Activated T-cell treated with anti-CD3 and anti-CD28 coated beads, Interleukin-2, amount 50 U/mL, for 24 hours (primary cell): Measurements from ENCODE around the gene TLCD2.
A peak's percentile ranks its signal among the peaks of the same experiment; 100 is the strongest.

Experiments
- DNase-seq: peaks from one replicate; pipeline ENCODE4 v3.0.0-alpha.2; 2020
- H3K27ac Mint-ChIP-seq: 2 replicates; pipeline ENCODE4 v1.8.0; 2020; ENCODE audit warnings: mild to moderate bottlenecking, mixed read lengths
- H3K27me3 Mint-ChIP-seq: 2 replicates; pipeline ENCODE4 v1.8.0; 2020; ENCODE audit warnings: mixed read lengths
- H3K36me3 Mint-ChIP-seq: 2 replicates; pipeline ENCODE4 v1.8.0; 2020; ENCODE audit warnings: low read depth, mixed read lengths
- H3K4me1 Mint-ChIP-seq: 2 replicates; pipeline ENCODE4 v1.8.0; 2020; ENCODE audit warnings: low read depth, mixed read lengths
- H3K4me3 Mint-ChIP-seq: 2 replicates; pipeline ENCODE4 v1.8.0; 2020; ENCODE audit warnings: mild to moderate bottlenecking, moderate library complexity, mixed read lengths
- H3K9me3 Mint-ChIP-seq: 2 replicates; pipeline ENCODE4 v1.8.0; 2020; ENCODE audit warnings: mixed read lengths

TLCD2 gene, protein sequence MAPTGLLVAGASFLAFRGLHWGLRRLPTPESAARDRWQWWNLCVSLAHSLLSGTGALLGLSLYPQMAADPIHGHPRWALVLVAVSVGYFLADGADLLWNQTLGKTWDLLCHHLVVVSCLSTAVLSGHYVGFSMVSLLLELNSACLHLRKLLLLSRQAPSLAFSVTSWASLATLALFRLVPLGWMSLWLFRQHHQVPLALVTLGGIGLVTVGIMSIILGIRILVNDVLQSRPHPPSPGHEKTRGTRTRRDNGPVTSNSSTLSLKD

DNA sequence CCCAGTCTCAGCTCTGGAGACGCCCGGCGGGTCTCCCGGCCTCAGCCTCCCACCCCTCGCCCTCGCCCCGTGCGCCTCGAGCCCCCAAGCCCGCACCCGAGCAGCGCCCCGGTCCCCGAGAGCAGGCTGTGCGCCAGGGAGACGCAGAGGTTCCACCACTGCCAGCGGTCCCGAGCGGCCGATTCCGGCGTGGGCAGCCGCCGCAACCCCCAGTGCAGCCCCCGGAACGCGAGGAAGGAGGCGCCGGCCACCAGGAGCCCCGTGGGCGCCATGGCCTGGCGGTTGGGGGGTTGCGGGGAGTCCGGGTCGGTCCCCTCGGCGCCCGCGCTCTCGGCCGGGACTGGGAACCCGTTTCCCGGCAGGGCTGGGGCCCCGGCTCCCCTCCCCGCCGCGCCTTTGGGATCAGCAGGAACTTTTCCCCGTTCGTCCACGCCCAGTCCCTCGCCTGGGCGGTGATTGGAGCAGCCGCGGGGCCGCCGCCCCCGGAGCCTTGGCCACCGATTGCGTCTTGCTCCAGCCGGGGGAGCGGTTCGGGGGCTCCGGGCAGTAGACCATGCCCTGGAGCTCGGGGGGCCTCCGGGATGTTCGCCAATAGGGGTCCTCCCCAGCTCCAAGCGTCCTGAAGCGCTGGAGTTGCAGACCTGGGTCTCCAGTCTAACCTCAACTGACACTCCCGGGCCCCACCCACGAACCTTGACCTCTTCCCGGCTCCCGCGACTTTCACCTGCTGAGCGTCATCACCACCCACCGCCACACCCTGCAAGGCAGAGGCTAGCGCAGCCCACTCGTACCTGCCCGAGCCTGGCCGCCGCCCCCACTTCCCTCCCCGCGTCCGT, at the start of gene TLCD2:
Gene TLCD2 (minus strand): TSS at position 407 of the 836 bp plus-strand sequence. CDS start 135 bp downstream, at position 272.
- peaks cover 5% of the 10 kb centered on the region for H3K36me3 Mint-ChIP-seq
- peaks cover 25% of the 10 kb centered on the region for H3K4me1 Mint-ChIP-seq
- no peaks in the 10 kb centered on the region for H3K9me3 Mint-ChIP-seq
- peak within 1 kb of the TSS; percentile 22 for H3K27ac Mint-ChIP-seq
- peak within 1 kb of the TSS; percentile 63 for H3K4me3 Mint-ChIP-seq
- peak; percentile 53 for DNase-seq
- H3K27me3 Mint-ChIP-seq = peaks cover 29% of the 10 kb centered on the region

DNA sequence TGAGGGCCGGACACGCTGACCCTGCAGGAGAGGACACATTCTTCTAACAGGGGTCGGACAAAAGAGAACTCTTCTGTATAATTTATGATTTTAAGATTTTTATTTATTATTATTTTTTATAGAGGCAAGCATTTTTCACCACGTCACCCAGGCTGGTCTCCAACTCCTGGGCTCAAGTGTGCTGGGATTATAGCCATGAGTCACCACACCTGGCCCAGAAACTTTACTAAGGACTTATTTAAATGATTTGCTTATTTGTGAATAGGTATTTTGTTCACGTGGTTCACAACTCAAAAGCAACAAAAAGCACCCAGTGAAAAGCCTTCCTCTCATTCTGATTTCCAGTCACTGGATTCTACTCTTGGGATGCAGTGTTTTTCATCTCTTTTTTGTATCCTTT, 49.4 kb upstream of the TLCD2 start:
- peaks cover 31% of the 10 kb centered on the region for H3K4me1 Mint-ChIP-seq
- H3K9me3 Mint-ChIP-seq = no peaks in the 10 kb centered on the region
- DNase-seq = no peak
- H3K27me3 Mint-ChIP-seq = no peaks in the 10 kb centered on the region
- no peak overlapping the region for H3K4me3 Mint-ChIP-seq
- H3K27ac Mint-ChIP-seq = no peak overlapping the region
- no peaks in the 10 kb centered on the region for H3K36me3 Mint-ChIP-seq

DNA sequence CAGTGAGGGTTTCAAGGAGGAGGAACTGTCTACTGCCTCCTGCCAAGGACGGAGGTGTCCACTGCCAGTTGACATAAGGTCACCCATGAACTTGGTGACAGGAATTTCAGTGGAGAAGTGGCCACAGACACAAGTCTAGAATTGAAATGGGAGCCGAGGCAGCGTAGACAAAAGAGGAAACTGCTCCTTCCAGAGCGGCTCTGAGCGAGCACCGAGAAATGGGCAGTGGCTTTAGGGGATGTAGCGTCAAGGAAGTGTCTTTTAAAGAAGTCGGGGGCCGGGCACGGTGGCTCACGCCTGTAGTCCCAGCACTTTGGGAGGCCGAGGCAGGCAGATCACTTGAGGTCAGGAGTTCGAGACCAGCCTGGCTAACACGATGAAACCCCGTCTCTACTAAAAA, 48.6 kb upstream of the TLCD2 start:
- DNase-seq = no peak
- Mint-ChIP-seq H3K4me1 (peaks cover 24% of the 10 kb centered on the region), H3K27me3 (no peaks in the 10 kb centered on the region), H3K4me3 (no peak overlapping the region), H3K36me3 (no peaks in the 10 kb centered on the region), H3K27ac (no peak overlapping the region), H3K9me3 (no peaks in the 10 kb centered on the region)

DNA sequence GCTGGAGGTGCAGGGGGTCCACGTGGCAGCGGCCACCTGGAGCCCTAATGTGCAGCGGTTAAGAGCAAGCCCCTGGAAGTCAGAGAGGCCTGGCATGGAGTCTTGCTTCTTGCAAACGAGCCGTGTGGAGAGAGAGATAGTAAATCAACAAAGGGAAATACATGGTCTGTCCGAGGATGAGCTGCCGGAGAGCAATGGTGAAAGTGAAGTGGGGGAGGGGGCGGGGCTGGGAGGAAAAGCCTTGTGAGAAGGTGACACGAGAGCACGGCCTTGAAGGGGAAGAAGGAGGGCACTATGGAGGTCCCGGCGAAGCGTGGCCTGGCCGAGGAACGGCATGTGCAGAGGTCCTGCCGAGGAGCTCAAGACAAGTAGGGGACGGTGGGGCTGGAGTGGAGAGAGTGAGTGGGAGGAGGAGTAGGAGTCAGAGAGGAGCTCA, 45.7 kb upstream of the TLCD2 start:
- H3K9me3 Mint-ChIP-seq = no peaks in the 10 kb centered on the region
- no peak overlapping the region for H3K4me3 Mint-ChIP-seq
- no peaks in the 10 kb centered on the region for H3K27me3 Mint-ChIP-seq
- H3K4me1 Mint-ChIP-seq = no peaks in the 10 kb centered on the region
- no peak for DNase-seq
- no peaks in the 10 kb centered on the region for H3K36me3 Mint-ChIP-seq
- H3K27ac Mint-ChIP-seq = no peak overlapping the region

DNA sequence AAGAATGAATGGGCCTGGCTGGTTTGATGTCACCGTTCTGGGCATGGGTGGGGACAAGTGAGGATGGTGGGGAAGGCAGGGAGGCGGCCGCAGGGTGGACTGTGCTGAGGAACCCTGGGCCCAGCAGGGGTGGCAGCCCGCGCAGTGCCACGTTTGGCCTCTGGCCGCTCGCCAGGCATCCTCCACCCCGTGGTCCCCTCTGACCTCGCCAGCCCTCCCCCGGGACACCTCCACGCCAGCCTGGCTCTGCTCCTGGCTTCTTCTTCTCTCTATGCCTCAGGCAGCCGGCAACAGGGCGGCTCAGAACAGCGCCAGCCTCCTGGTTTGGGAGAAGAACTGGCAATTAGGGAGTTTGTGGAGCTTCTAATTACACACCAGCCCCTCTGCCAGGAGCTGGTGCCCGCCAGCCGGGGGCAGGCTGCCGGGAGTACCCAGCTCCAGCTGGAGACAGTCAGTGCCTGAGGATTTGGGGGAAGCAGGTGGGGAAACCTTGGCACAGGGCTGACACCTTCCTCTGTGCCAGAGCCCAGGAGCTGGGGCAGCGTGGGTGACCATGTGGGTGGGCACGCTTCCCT, 45.2 kb upstream of the TLCD2 start:
- H3K4me3 Mint-ChIP-seq = no peak overlapping the region
- H3K27ac Mint-ChIP-seq = no peak overlapping the region
- H3K36me3 Mint-ChIP-seq = no peaks in the 10 kb centered on the region
- H3K27me3 Mint-ChIP-seq = no peaks in the 10 kb centered on the region
- DNase-seq = no peak
- H3K4me1 Mint-ChIP-seq = no peaks in the 10 kb centered on the region
- H3K9me3 Mint-ChIP-seq = no peaks in the 10 kb centered on the region

DNA sequence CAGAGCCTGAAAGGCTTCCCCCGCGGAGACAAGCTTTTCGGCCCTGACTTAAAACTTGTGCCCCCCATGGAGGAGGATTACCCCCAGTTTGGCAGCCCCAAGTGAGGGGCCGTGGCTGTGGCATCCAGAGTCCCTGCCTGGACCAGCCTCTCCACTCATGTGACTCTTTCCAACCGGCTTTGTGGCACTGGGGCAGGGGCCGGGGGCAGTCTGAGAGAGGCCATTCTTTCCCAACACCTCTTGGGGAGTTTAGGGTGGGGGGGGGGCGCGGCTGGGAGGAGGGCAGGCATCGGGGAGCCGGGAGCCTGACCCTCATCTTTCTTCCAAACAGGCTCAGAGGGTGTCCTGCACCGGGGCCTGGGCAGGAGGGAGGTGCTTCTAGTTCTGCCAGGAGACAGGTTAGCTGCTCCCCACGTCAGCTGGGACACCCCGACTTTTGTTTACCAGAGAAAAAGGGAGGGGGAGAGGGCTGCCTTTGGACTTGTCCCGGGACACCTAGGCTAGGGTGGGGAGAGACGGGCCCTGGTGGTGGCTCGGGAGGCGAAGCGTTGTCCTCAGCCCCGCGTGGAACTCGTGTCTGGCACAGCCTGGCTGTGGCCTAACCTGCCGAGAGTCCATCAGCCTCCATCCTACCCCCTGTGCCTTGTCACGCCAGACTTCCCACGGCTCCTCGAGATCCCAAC, 44.4 kb upstream of the TLCD2 start:
- no peaks in the 10 kb centered on the region for H3K27me3 Mint-ChIP-seq
- no peaks in the 10 kb centered on the region for H3K9me3 Mint-ChIP-seq
- H3K36me3 Mint-ChIP-seq = no peaks in the 10 kb centered on the region
- no peaks in the 10 kb centered on the region for H3K4me1 Mint-ChIP-seq
- no peak overlapping the region for H3K4me3 Mint-ChIP-seq
- DNase-seq = no peak
- H3K27ac Mint-ChIP-seq = no peak overlapping the region

DNA sequence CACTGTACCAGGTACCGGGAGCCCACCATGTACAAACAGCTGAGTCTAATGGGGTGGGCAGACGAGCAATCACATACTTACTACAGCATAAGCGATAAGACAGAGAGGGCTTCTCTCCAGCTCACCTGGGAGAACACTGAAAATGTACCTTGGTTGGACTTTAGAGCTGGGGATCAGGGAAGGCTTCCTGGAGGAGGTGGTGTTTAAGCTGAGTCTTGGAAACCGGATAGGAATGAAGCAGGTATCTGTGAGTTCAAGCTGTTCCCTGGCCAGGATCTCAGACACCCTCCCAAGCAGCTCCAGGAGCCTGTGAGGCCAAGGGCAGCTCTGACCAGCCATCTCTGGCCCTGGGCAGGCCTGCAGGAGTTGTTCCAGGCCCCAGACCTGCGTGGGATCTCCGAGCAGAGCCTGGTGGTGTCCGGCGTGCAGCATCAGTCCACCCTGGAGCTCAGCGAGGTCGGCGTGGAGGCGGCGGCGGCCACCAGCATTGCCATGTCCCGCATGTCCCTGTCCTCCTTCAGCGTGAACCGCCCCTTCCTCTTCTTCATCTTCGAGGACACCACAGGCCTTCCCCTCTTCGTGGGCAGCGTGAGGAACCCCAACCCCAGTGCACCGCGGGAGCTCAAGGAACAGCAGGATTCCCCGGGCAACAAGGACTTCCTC, 43.7 kb upstream of the TLCD2 start:
- no peaks in the 10 kb centered on the region for H3K27me3 Mint-ChIP-seq
- H3K9me3 Mint-ChIP-seq = no peaks in the 10 kb centered on the region
- no peak for DNase-seq
- no peak overlapping the region for H3K4me3 Mint-ChIP-seq
- no peak overlapping the region for H3K27ac Mint-ChIP-seq
- H3K4me1 Mint-ChIP-seq = no peaks in the 10 kb centered on the region
- H3K36me3 Mint-ChIP-seq = no peaks in the 10 kb centered on the region

DNA sequence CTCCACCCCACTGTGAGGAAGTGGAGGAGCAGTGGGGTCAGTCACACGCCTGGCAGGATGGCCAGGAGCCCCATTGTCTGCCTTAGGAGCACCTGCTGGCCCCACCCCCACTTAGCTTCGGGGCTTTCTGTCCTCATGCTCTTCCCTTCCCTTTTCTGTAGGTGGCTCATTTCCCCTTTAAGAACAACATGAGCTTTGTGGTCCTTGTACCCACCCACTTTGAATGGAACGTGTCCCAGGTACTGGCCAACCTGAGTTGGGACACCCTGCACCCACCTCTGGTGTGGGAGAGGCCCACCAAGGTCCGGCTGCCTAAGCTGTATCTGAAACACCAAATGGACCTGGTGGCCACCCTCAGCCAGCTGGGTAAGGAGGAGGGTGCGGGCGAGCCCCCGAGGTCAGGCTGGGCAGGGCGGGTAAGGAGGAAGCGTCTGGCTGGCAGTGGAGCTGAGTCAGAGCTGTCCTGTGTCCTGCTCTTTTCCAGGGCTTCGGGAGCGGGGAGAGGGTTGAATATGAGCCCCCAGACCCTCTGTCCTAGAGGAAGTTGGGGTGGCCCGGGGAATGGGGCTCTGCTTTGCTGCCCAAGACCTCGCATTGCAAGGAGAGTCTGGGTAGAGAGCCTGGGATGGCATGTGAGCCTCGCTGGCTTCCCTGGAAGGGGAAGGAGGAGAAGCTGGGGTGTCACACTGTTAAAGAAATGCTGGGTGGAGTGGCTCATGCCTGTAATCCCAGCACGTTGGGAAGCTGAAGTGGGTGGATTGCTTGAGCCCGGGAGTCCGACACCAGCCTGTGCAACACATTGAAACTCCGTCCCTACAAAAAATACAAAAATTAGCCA, 42.5 kb upstream of the TLCD2 start:
- Mint-ChIP-seq H3K4me3 (no peak overlapping the region), H3K4me1 (no peaks in the 10 kb centered on the region), H3K27ac (no peak overlapping the region), H3K36me3 (no peaks in the 10 kb centered on the region), H3K9me3 (no peaks in the 10 kb centered on the region), H3K27me3 (no peaks in the 10 kb centered on the region)
- DNase-seq = no peak

DNA sequence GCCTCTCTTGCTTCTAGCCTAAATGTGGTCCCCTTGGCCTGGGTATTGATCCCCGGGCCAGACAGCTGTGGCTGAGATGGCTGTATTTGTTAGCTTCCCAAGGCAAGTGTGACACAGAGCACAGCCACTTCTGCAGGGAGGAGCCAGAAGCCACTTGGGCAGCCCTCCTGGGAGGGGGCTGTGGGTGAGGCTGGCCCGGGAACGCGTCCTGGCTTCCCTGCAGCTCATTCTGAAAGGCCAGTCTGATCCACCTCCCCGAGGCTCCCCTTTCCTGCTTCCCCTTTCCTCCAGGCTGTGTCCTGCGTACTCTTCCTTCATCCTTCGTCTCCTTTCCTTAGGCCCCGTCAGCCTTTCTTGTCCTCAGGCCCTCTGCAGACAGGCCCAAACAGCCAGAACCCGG, 40.5 kb upstream of the TLCD2 start:
- Mint-ChIP-seq H3K4me1 (no peaks in the 10 kb centered on the region), H3K27me3 (no peaks in the 10 kb centered on the region), H3K9me3 (no peaks in the 10 kb centered on the region), H3K4me3 (no peak overlapping the region), H3K36me3 (no peaks in the 10 kb centered on the region), H3K27ac (no peak overlapping the region)
- no peak for DNase-seq

DNA sequence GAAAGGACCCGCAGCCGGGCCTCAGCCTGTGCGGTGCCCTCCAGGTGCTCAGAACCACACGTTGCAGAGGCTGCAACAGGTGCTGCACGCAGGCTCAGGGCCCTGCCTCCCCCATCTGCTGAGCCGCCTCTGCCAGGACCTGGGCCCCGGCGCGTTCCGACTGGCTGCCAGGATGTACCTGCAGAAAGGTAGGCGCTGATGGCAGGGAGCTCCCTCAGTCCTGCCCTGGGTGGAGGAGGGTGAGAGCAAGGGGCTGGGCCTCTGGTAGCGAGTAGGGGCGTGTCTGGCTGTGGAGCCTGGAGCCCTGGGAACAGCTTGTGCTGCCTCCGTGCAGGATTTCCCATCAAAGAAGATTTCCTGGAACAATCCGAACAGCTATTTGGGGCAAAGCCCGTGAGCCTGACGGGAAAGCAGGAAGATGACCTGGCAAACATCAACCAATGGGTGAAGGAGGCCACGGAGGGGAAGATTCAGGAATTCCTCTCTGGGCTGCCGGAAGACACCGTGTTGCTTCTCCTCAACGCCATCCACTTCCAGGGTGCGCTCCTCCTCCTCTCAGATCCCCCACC, 36.9 kb upstream of the TLCD2 start:
- Mint-ChIP-seq H3K4me3 (no peak overlapping the region), H3K9me3 (no peaks in the 10 kb centered on the region), H3K36me3 (no peaks in the 10 kb centered on the region), H3K27ac (no peak overlapping the region), H3K4me1 (no peaks in the 10 kb centered on the region), H3K27me3 (no peaks in the 10 kb centered on the region)
- DNase-seq = no peak

DNA sequence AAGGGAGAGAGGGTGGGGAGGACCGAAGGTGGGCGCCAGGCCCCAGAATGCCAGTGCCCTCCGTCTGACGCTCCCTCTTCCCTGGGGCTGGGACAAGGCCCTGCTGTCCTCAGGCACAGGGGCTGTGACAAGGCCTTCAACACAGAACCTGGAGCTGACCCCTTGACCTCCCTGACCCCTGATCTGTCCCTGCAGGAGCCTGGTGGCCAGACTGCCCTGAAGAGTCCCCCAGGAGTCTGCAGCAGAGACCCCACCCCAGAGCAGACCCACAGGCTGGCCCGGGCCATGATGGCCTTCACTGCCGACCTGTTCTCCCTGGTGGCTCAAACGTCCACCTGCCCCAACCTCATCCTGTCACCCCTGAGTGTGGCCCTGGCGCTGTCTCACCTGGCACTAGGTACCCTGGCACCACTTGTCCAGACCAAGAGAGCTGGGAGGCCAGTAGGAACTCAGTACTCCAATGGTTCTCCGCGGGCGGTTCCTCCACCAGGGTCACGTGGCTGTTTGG, 35.4 kb upstream of the TLCD2 start:
- Mint-ChIP-seq H3K9me3 (no peaks in the 10 kb centered on the region), H3K36me3 (no peaks in the 10 kb centered on the region), H3K4me1 (no peaks in the 10 kb centered on the region), H3K27ac (no peak overlapping the region), H3K27me3 (no peaks in the 10 kb centered on the region), H3K4me3 (no peak overlapping the region)
- no peak for DNase-seq

DNA sequence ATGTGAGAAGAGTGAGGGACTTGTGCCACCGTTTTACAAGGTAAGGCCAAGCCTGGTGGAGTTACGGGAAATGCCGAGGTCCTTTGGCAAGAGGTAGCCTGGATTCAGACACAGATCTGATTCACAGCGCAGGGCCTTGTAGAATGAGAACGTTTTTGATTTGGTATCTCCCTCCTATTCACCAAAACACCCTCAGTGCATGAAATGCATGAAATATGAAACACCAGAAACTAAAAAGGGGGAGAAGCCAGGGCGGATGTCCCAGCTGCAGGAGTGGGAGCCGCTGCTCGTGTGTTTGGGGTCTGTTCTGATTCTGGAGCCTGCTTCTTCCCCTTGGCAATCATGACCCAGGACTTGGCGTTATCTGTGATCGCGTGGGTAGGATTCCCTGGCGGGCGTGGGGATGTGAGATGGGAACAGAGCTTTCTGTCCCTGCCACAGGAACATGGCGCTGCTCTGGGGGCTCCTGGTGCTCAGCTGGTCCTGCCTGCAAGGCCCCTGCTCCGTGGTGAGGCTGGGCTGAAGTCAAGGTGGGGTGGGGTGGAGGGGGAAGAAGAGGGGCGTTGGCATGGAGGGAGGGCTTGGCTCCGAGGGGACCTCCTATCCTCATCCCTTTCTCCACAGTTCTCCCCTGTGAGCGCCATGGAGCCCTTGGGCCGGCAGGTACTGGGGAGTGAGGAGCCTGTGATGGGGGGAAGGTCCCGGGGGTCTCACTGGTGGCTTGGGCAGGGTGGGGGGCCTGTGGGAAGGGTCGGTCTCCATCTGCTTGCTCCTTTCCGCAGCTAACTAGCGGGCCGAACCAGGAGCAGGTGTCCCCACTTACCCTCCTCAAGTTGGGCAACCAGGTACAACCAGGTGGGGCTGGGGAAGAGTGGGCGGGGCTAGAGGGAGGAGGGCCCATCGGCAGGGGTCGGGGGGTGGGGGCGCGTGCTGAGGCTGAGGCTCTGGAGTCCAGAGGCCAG, 34.7 kb upstream of the TLCD2 start:
- H3K4me3 Mint-ChIP-seq = no peak overlapping the region
- H3K36me3 Mint-ChIP-seq = no peaks in the 10 kb centered on the region
- no peak overlapping the region for H3K27ac Mint-ChIP-seq
- no peaks in the 10 kb centered on the region for H3K9me3 Mint-ChIP-seq
- no peak for DNase-seq
- no peaks in the 10 kb centered on the region for H3K4me1 Mint-ChIP-seq
- H3K27me3 Mint-ChIP-seq = no peaks in the 10 kb centered on the region
